ENCODE measurements around the gene BRD3.
A peak's percentile ranks its signal among the peaks of the same experiment; 100 is the strongest.

BRD3 gene

DNA sequence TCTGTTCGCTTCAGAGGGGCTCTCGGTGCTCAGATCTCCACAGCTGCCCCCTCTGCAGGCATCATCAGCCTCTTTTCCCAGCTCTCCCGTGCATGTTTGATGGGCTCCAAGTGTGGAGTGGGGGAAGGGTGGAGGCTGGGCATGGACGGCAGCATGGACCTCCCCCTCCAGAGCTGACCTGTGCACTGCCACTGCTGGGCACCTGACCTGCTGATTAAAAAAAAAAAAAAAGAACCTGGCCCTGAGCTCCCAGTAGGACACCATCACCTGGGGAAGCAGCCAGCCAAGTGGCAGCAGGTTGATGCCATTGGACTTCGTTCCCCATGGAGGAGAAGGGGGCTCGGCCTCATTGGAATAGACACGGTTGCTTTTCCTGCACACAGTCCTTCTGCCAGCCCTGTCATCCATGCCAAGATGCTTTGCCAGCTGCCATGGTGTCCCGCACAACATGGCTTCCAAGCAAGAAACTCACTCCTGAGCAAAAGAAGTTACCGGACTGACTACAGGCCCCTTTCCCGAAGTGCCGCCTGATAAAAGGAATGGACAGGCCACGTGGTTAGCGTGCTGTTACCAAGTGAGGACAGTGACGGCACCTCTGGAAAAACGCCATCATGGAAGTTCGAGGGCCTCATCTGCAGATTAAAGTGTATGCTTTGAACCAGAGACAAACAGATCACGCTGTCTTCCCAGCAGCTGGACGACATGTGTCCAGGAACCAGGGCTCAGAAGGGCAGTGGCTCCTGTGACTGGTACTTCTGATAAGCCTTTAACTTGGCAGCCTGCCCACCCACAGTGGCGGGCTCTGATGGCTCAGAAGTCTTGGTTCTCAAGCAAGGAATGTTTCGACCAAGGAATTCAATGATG is 57.3 kb downstream of the BRD3 start:
- DNase-seq: no peak

DNA sequence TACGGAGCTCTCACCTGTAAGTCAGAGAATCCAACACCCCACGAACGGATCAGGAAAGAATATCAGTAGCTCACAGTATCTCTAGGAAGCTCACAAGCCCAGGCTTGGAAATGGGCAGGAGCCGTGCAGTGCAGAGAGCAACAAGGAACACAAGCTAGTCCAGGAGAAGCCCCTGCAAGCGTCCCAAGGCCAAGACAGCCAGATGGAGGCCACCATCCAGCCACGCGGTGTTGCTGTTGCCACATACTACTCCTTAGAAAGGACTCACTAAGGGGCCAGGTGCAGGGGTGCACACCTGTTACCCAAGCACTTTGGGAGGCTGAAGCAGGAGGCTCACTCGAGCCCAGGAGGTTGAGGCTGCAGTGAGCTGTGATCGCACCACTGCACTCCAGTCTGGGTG is 60.3 kb downstream of the BRD3 start:
- DNase-seq: no peak

DNA sequence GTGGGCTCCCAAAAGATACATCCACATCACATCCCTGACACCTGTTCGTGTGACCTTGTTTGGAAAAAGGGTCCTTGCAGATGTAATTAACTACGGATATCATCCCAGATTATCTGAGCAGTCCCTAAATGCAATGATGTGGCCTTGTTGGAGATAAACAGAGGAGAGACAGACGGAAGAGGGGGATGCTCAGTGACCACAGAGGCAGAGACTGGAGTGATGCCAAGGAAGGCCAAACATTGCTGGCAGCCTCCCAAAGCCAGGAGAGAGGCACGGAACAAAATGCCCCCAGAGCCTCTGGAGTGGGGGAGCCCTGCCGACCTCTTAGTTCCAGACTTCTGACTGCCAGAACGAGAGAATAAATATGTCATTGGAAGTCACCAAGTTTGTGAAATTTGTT is 60.7 kb downstream of the BRD3 start:
- no peak for DNase-seq

DNA sequence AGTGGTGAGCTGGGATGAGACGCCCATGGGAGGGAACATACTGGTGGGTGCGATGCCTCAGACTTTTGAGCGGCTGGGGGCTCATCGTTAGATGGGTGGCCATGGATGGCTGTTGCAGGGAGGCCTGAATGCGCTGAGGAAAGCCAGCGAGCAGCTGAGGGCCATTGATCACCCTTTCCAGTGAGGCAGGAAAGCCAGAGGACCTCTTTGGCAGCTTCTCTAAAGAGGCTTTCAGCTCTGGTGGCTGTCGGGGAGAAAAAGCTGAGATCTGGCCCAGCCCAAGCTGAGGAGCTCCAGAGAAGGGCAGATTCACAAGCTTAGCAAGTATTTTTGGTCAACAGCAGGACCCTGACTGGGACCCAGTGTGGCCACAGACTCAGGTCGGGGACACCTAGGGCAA is 62.4 kb downstream of the BRD3 start:
- DNase-seq: no peak

DNA sequence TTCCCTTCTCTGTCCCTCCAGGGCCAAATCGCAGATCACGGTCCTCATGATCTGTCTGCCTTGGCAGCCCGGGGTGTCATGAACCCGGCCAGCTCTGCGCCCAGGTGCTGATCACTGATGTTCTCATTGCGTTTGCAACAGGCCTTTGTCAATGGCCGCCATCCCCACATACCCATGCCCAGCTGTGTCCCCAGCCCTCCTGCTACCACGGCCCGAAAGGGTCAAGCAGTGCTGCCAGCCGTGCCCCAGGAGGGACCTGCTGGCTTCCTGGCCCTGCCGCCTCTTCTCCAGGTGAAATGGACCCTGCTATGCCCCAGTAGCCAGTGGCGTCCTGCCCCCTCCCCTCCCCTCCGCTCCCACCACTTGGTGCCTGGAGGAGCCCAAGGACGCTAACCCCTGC is 62.9 kb downstream of the BRD3 start:
- no peak for DNase-seq

DNA sequence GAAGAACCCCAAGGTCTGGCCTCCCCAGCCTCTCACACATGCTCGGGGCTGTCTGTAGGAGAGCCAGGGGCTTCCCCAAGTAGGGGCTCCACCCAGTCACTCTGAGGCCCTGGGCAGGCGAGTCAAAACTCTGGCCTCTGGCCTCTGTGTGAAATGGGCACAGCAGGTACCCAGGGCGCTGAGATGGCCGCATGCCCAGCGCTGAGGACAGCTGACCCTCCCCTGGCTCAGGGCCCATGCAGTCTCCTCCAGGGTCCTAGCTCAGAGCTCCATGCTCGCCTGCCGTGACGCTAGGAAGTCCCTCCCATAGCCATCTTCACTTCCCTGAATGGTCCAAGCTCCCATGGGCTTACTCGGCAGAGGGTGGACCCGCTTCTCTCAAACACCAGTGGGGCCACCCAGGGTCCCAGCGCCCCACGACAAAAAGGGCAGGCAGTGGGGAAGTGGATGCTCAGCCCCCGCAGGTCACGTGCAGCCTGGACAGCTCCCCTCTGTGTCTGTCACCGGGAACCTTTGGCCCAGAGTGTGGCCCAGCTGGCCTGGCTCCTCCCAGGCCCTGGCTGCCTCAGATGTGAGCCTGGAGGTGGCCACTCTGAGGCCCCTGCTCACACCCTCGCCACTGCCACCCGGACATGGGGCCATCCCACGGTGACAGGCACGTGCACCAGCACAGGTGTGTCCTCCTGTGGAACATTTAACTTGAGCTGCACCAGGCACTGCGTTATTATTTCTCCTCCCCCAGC is 63.5 kb downstream of the BRD3 start:
- DNase-seq: no peak

DNA sequence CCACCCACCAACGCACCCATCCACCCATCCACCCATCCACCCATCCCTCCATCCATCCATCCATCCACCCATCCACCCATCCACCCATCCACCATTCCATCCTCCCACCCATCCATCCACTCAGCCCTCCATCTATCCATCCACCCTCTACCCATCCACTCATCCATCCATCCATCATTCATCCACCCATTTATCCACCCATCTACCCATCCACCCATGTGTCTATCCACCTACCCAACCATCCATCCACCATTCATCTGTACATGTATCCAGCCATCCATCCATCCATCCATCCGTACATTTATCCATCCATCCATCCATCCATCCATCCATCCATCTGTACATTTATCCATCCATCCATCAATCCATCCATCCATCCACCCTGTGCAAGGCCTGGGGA is 64.6 kb downstream of the BRD3 start:
- no peak for DNase-seq

DNA sequence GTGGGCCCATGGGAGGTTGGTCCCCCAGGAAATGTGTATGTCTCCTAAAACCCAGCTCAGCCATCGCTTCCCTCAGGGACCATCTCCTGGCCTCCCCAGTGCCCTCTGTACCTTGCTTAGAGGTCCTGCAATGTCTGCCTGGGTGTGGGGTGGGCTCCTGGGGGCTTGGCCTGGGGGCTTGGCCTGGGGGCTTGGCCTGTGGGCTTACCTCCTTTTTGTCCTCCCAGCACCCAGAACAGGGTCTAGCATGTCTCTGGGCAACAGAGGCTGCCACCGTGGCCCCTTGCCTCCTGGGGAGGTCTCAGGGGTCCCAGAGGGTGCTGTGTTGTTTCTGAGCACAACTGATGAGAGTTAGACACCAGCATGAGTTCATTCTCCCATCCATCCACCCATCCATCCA is 65.0 kb downstream of the BRD3 start:
- no peak for DNase-seq

DNA sequence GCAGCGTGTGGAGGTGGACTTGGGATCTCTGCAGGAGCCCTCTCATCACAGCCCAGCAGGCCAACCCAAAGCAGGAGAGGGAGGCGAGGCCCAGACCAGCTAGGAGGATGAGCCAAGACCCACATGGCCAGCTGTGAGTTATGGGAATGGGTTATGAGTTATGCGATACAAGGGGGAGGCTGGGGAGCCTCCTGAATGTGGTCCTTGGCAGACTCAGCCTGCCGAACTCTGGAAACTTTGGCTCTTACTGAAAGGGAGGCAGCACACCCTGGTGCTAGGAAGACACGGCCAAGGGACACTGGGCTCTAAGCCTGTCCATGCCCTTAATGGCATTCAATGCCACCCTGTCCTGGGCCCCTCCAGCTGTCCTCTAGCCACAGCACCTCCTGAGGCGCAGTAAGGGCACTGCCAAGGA is 68.0 kb downstream of the BRD3 start:
- DNase-seq: no peak

DNA sequence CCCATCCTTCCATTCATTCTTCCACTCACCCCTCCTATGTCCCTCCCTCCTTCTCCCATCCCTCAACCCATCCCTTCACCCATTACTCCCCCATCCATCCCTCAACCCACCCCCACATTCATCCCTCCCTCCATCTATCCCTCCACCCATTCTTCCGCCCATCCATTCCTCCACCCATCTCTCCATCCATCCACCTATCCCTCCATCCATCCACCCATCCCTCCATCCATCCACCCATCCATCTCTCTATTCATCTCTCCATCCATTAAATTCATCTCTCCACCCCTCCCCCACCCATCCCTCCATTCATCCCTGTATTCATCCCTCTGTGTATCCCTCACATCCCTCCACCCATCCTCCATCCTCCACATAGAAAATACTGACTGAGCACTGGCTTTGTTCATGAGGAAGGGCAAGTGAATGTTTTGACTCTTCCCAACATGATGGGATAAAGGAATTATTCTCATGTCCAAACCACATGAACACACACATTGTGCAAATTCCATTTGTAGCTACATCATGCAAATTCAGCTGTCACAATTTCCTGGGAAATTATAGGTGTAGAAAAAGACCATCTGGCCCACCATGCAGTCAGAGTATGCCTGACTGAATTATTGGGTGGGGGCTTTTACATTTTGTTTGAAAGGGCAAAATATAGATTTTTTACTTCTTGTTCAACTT is 68.8 kb downstream of the BRD3 start:
- DNase-seq: no peak

DNA sequence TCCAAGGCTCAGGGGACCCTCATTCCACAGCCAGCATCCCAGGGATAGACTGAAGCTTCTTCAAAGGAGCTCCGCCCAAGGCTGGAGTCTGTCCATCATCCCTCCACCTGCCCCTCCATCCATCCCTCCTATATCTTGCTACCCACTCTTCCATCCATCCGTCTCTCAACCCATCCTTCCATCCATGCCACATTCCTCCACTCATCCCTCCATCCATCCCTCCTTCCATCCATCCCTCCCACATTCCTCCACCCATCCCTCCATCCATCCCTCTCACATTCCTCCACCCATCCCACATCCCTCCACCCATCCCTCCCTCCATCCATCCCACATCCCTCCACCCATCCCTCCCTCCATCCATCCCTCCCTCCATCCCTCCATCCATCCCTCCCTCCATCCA is 70.2 kb downstream of the BRD3 start:
- DNase-seq: no peak

DNA sequence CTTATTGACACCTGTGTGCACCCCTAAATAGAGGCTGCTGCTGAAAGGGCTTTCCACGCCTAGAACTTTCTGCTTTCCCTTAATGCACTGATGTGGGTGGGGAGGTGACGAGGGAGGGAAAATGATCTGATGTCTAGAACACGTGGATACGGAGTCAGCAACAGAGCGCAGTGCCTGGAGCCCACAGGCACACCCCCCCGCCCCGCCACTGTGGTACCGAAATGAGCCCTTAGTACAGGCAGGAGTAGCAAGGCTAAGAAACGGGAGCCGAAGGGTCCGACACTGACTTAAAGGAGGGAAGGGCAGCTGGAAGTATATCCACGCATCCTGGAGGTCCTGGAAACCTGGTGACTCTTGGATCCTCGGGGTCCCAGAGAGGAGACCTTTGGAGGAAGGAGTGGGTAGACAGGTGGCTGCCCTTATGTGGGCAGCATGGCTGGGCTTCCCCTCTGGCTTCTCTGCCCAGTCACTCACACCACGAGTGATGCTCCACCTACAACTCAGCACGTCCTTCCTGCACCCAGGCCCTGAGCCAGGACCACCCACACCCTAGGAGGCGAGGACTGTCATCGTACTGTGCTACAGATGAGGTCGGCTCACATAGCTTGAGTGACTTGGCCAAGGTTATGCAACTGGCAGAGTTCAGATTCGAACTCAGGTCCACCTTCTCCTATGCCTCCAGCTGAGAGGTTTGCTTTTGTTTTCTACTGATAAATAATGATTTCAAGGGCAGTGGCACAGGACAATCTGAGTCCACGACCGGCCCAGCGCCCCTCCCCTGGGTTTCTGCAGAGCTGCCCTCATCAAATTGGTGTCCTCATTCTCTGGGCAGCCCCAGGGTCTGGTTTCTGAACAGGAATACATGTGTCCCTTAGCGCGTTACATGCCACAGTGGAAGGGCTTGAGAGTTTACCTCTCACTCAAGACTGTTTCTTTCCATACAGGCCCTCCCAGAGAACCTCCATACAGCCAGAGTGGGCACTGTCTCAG is 71.0 kb downstream of the BRD3 start:
- no peak for DNase-seq

DNA sequence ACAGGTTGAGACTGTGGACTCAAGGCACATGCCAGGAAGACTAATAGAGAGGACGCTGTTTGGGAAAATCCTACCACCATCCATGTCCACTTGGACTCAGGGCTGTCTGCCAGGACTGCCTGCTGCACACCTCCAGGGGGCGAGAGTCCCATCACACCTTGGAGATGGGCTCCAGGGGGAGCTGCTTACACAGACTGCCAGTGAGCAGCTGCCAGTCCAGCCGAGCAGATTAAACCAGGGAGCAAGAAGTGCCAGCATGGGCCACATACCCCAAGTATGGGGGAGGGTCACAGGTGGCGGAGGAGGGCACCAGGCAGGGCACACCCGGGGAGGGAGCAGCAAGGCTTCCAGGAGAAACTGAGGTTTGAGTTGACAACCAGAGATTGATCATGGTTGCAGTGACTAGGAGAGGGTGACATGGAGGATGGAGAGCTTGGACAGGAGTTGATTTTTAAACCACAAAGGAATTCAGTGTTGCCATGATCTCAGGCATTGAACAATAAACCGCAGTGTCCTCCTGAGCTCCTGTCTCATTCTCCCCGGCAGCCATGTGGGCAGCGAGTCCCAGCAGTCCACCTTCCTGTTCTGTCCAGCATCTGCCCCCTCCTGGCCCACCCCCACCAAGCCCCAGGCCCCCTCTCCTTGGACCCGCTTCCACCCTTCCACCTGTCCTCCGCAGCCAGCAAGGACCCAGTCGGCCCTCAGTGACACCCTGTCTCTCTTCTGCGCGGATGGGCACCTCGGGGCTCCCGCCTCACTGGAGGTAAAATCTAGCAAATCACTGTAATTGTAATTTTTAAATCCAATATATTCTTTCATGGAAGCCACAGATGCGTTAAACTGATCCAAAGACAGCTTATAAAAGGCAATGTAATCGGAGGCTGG is 72.6 kb downstream of the BRD3 start:
- DNase-seq: no peak

DNA sequence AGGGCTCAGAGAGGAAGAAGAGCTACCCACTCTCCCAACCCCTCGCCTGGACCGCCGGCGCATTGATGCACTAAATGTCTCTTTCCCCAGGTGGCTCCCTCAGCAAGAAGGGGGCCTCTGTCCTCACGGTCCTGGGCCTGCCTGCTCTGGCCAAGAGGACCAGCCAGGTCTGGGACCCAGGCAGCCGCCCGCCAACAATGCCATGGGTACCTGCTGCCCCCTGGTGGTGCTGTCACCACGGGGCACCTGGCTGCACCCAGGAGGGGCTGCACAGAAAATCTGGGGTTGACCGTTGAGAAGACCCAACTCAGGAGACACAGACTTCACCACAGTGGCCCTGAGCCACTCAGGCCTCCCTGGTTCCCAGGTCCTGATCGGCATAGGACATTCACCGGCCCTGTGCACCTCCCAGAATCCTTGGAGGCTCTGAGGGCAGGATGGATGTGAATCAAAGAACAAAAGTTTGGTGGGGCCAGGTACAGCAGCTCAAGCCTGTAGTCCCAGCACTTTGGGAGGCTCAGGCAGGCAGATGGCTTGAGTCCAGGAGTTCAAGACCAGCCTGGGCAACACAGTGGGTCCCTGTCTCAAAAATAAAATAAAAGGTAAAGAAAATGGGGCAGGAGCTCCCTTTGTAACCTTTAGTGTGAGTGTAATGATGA is 73.3 kb downstream of the BRD3 start:
- peak; percentile 57 for DNase-seq

DNA sequence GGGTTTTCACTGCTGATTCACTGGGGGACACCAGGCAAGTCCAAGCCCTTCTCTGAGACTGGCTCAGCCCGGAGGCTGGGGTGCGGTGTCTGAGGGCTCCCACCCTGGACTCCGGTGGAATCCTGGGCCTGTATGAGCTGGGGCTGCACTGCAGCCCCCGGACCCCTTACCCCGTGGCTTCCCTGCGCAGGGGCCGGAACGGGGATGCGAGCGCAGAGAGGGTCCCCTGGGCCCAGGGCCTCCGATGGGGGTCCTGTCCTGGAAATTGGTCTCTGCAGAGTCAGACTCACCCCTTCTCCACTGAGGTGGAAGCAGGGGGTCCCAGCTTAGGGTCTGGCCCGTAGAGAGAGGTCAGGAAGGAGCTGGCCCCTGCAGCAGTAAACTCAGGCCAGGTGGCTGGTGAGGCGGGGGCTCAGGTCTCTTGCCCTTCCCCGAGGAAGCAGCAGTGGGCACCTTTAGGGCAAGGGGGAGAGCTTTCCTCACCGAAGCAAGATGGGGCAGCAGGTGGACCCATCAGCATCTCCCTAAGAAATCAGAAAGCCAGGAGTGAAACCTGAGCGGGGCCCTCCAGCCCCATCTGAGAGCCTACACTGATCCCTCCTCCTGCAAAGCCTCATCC is 74.1 kb downstream of the BRD3 start:
- DNase-seq: no peak

DNA sequence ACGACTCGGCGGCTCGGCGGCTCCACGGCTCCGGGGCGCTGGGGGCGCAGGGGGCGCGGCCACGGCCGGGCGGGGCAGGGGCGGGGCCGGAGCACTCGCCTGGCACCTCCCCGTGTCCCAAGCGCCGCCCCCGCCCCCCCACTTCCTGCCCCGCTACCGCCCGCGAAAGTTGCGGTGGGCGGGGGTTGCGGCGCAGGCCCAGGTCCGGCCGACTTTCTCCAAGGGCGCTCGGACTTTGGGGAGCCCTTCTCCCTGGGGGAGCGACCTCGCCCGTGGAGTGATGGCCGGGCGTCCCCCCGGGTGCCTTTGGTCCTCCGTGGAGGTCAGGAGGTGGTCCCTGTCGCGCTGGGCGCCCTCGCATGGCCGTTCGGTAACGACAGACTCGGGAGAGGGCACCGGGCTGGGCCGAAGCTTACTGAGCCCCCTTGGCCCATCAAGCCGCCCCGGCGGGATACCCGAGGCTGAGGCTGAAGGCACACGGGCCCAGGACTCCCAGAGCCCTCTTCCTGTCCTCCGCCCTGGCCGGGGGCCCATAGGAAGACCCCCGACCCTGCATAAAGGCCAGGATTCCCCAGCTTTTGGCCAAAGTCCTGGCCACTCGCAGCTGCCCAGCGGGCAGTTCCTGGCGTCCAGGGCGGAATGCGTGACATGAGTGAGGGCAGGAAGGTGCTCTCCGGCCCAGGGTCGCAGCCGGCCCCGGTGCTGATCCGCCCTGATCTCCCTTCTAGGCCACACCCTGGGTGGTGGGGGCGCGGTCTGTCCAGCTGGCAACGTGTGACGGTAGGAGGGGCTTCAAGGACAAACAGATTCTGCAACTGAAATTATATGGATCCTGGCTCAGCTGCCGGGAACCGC is 74.8 kb downstream of the BRD3 start:
- DNase-seq: peak; percentile 54

DNA sequence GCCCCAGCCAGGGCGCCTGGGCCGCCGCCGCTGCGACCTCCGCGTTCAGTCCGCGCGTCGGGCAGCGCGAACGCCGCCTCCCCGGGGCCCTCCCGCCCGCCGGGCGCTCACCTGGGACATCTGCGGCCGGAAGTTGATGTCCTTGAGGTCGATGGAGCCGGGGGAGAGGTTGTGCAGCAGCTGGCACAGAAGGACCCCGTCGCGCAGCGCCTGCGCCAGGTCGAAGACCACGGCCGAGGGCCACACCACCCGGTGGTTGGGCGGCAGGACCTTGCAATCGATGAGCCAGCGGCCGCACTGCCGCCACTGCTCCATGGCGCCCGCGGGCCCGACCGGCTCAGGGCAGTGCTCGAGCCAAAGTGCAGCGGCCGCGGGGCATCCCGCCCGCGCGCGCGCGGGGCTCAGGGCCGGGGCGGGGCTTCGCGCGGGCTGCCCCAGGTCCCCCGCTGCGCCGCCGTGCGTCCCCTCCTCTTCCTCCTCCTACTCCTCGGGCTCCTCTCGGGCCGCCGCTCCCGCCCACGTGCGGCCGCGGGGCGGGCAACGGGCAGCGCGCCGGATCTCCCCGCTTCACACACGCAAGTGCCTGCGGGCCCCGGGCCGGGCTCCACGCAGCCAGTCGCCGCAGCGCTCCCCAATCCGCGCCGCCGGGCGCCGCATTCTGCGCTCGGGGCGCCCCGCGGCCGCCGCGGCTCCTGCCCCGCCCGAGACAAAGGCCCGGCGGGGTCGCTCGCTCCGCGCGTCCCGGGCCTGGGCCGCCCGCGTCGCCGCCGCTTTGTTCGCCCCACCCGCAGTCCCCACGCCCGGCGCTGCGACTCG is 75.7 kb downstream of the BRD3 start, which contains the start of gene VAV2:
VAV2 (minus strand) TSS at position 361 of the 816 bp plus-strand sequence; CDS start at position 315, 46 bp downstream.
- DNase-seq: peak; percentile 15

DNA sequence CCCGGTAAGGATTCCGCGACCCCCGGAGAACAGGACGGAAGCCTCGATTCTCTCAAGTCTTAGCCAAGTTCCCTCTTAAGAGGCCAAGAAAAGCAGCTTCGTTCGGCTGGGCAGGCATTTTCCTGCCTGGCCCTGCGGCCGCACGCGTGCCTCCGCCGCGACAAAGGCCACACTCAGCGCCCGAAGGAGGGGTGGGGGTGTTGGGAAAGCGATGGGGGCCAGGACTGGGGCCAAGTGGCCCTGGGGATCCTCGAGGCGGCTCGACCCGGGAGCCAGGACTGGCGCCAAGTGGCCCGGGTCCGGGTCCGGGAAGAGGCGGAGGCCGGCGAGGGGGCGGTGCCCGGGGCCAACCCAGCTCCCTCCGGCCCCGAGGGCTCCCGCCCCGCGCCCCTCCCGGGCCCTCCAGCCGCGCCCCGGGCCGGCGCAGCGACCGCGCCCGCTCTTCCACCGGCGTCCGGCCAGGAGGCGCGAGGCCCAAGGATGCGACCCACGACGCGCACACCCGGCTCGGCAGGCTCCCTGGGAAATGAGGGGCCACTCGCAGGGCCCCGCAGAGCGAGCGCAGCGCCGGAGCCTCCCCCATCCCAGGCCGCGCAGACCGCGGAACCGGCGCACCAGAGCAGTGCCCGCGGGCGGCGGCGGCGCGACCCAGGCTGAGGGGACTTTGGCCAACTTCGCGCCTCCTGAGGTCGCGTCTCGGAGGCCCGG is 76.5 kb downstream of the BRD3 start:
- DNase-seq: no peak
